22Rv1 (cell line): ENCODE data around the gene IMPDH2.

Experiments used
- H3K27ac ChIP-seq: fragments of 450-650 bp; 2 replicates; pipeline ENCODE4 v1.5.1; 2017
- ZFX ChIP-seq: fragments of 450-650 bp; IDR thresholded peaks from 2 replicates; pipeline ENCODE4 v1.6.1; 2017; ENCODE audit warnings: antibody characterized with exemption, borderline replicate concordance
- TF ChIP-seq, protein P1 (sequence below): fragments of 450-650 bp; IDR thresholded peaks from 2 replicates; pipeline ENCODE4 v1.5.1; 2017; ENCODE audit warnings: mild to moderate bottlenecking

The IMPDH2 gene

DNA sequence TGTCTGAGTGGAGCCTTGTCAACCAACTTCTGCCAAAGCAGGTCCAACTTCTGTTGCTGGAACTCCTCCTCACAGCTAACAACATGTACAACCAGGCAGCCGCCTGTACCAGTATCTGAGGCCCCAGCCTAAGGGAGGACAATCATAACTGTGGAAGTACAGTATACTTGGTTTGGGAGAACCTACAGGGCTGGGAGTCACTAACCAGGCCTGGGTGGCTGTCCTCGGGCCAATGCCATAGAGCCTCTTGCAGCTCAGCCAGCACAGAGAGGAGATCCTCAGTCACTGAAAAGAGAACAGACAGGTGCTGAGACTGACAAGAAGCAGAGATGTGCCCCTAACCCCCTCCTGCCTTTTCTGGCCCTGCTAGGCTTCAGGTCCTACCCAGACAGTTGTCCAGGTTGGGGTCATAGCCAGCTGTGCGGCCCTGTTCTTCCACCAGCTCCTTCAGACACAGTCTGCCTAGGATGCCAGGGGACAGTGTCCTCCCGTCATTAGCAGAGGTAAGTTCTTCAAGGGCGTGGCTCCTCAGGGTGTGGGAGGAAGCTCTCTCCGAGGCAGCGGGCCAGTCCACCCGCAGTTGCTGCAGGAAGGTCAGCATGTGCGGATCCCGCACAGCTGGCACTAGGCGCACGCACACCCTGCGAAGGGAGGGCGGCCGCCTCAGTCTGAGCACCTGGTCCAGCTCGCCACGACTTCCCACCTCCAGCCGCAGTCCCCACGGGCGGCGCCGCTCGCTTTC, 11.8 kb downstream of the IMPDH2 start:
- H3K27ac ChIP-seq, result peak overlapping the region; percentile 98
- TF ChIP-seq ZFX, result no peak
- TF ChIP-seq, protein P1, sequence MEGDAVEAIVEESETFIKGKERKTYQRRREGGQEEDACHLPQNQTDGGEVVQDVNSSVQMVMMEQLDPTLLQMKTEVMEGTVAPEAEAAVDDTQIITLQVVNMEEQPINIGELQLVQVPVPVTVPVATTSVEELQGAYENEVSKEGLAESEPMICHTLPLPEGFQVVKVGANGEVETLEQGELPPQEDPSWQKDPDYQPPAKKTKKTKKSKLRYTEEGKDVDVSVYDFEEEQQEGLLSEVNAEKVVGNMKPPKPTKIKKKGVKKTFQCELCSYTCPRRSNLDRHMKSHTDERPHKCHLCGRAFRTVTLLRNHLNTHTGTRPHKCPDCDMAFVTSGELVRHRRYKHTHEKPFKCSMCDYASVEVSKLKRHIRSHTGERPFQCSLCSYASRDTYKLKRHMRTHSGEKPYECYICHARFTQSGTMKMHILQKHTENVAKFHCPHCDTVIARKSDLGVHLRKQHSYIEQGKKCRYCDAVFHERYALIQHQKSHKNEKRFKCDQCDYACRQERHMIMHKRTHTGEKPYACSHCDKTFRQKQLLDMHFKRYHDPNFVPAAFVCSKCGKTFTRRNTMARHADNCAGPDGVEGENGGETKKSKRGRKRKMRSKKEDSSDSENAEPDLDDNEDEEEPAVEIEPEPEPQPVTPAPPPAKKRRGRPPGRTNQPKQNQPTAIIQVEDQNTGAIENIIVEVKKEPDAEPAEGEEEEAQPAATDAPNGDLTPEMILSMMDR, result no peak

DNA sequence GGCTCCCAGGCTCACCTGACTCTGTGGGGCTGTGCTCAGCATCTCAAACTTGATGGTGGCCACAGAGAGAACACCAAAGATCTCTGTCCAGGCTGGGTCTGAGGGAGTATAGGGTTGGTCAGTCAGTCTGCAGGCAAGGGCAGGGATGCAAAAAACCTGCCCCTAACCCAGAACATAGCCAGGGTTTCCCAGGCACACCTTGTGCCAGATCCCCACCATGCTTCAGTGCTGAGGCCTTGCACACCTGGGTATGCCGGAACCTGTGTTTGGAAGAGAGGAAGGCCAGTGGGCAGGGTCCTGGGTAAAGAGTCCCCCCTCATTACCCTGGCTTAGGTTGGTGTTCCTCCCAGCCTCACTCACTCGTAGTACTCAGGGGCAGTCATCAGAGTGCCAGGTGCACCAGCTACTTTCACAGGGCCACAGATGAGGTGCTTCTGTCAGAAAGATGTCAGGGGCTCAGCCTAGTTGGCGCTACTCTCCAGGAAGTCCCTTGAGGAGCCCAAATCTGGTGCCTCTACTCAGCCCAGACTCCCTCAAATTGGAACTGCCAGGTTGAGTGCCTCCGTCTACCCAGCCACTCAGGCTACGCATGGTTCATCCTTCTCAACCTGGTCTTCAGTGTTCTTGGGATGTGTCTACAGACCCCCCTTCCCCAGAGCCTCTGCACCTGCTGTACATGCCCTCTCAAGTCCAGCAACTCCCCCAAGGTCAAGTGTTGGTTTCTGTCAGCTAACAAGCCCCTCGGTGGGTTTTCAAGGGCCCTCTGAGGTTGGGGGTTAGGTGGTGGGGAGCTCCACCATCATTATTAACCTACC, 12.6 kb downstream of the IMPDH2 start:
- TF ChIP-seq ZFX, result no peak
- TF ChIP-seq, protein P1, result no peak
- peak overlapping the region; percentile 98 for H3K27ac ChIP-seq

DNA sequence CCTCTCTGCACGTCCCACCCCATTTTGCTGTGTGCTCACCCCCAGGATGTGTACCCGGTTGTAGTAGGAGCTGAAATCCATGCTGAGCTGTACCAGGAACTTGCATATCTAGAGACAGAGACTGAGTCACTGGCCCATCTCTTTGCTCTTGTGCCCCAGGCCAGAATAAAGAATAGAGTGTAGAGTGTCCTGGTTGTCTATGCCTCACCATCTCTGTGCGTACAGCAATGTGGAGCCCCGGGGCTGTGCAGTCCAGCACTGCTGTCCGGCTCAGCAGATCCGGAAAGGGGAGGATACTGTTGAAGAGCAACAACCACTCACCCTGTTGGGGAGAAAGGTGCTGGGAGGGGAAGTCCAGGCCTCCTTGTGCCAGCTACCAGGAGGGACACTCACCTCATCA, 13.4 kb downstream of the IMPDH2 start:
- TF ChIP-seq, protein P1, result no peak
- TF ChIP-seq ZFX, result no peak

DNA sequence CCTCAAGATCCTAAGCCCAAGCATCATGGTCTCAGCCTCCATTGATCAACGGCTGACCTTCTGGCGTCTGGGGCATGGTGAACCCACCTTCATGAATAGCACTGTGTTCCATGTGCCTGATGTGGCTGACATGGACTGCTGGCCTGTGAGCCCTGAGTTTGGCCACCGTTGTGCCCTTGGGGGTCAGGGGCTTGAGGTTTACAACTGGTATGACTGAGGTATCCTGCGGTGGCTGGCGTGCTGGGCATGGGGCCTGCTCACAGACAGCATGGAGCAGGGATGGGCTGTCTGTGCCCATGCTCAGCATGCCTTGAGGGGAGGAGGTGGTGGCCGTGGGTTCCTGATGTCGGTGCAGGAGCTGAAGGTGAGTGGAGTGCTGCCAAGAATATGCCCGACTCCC, 14.1 kb downstream of the IMPDH2 start:
- H3K27ac ChIP-seq, result peak overlapping the region; percentile 98
- TF ChIP-seq ZFX, result no peak
- TF ChIP-seq, protein P1, result no peak

More for the DNA sequence above, 13.4 kb downstream of the IMPDH2 start:
- peak overlapping the region; percentile 98 for H3K27ac ChIP-seq

DNA sequence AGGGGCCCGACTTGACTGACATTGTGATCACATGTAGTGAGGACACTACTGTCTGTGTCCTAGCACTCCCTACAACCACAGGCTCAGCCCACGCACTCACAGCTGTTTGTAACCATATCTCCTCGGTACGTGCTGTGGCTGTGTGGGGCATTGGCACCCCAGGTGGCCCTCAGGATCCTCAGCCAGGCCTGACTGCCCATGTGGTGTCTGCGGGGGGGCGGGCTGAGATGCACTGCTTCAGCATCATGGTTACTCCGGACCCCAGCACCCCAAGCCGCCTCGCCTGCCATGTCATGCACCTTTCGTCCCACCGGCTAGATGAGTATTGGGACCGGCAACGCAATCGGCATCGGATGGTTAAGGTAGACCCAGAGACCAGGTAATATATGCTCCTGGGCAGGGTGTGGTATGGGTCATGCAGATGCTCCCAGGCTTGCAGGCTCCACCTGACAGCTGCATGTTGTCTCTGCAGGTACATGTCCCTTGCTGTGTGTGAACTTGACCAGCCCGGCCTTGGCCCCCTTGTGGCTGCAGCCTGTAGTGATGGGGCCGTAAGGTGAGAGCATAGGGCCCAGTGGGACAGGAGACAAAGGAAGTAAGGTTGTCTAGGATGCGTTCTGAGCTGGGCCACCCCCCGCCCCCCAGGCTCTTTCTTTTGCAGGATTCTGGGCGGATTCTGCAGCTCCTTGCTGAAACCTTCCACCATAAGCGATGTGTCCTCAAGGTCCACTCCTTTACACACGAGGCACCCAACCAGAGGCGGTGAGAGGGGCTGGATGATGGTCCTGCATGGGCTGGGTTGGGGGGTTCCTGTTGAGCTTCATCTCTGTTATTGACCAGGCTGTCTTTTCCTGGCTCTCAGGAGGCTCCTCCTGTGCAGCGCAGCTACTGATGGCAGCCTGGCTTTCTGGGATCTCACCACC, 15.2 kb downstream of the IMPDH2 start:
- H3K27ac ChIP-seq, result no peak overlapping the region
- TF ChIP-seq, protein P1, result peak; percentile 74
- no peak for TF ChIP-seq ZFX

DNA sequence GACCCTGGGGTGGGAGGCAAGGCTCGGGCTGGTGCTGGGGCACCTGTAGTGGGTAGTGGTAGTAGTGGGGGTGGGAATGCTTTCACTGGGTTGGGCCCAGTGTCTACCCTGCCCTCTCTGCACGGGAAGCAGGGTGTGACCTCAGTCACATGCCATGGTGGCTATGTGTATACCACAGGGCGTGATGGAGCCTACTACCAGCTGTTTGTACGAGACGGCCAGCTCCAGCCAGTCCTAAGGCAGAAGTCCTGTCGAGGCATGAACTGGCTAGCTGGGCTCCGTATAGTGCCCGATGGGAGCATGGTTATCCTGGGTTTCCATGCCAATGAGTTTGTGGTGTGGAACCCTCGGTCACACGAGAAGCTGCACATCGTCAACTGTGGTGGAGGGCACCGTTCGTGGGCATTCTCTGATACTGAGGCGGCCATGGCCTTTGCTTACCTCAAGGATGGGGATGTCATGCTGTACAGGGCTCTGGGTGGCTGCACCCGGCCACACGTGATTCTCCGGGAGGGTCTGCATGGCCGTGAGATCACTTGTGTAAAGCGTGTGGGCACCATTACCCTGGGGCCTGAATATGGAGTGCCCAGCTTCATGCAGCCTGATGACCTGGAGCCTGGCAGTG, 16.0 kb downstream of the IMPDH2 start:
- H3K27ac ChIP-seq, result no peak overlapping the region
- TF ChIP-seq, protein P1, result no peak
- no peak for TF ChIP-seq ZFX
